ENCODE results near the gene MIF.
"Not testable (repeated sequence)": the region's sequence is repeated elsewhere in the genome, so short reads cannot be mapped to it uniquely, and the experiment has no call there.

Gene MIF

DNA sequence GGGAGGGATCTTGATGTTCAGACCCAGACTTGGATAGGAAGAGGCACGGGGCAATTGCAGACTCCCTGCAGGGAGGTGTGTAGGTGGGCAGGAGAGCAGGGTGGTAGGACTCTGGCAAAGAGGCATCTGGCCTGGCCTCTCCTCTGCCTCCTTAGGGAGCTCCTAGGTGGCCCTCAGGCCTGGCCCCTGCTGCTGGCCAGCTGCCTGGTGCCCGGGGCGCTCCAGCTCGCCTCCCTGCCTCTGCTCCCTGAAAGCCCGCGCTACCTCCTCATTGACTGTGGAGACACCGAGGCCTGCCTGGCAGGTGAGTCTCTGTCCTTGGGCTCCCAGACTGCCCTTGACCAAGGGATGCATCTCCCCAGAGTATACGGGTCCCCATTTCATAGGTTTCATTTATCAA is 16.6 kb upstream of the MIF start:
- DNase-seq, result no peak

GRCh38 chr22:23878219-23878618 is 16.0 kb upstream of the MIF start:
- DNase-seq, result no peak

DNA sequence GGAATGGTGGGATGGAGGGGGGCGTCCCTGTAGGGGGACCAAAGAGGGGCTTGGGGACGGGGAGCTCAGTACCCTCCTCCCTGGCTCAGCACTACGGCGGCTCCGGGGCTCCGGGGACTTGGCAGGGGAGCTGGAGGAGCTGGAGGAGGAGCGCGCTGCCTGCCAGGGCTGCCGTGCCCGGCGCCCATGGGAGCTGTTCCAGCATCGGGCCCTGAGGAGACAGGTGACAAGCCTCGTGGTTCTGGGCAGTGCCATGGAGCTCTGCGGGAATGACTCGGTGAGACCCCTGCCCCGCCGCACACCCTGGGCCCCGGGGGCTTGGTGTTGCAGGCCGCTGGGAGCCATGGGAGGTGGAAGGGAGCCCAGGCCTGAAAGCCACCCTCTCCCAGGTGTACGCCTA is 11.8 kb upstream of the MIF start:
- DNase-seq, result no peak

GRCh38 chr22:23883658-23884057 is 10.5 kb upstream of the MIF start:
- no peak for DNase-seq

GRCh38 chr22:23884140-23884539 is 10.0 kb upstream of the MIF start:
- no peak for DNase-seq

DNA sequence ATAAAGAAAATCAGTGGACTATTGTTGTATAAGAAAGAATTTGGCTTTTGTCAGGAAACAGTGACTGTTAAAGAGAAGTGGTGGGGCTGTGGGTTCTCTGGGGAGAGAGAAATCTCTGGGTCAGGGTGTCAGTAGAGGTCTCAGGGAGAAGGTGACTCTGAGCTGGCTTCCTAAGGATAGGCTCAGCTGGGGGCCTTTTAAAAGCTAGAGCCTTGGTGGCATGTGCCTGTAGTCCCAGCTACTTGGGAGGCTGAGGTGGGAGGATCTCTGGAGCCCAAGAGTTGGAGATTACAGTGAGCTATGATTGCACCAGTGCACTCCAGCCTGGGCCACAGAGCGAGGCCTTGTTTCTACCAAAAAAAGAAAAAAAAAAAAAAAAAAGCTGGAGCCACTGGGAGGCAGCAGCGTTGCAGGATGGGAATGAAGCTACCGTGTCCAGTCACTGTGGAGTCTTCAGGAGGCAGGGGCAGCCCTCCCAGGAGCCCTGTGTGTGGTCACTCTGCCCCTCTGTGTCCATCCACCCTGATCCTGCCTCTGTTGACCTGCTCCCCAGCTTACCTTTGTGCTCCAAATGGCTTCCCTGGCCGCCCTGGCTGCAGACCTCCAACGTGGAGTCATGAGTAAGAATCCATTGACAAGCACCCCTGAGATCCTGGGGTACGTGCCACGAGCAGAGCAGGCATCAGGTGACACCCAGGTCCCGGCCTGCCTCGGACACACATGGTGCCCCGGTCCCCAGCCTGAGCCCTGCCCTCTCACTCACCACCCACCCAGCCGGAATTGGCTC is 5.4 kb upstream of the MIF start:
- no peak for DNase-seq

DNA sequence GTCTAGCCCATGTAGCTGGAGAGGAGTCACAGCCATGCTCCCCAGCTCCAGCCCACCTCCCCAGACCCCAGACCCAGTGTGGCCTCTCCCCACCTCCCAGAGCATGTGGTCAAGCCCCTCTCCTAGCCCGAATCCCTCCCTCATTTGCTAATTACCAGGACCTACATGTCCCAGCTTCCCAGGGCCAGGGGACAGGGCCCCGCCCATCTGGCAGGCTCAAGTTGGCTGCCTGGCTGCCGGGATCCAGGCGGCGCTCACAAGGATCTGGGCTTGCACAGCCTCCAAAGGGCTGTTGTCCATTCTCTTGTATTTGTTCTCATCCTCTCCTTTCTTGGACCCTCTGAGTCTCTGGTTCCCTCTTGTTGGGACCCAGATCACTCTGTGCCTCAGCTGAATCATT is 4.6 kb upstream of the MIF start:
- no peak for DNase-seq

- DNase-seq, result no peak
These were observed 2.5 kb upstream of the MIF start for GRCh38 chr22:23891726-23892125.

DNA sequence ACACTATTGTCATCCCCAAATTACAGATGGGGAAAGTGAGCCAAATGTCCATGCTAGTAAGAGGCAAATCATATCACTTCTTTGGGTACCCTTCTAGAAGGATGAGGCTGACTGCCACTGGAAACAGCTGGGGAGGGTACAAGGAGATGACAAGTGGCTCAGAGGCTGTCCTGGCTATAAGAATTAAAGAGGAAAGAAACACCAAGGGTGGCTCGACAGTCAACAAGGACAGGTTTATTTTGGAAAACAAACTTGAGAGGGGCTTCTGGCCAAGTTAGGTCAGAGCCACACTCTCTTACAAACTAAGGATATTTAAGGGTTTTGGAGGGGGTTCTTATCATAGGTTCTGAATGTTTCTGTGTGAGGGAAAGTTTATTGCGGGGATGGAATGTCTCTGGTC is 2.1 kb upstream of the MIF start:
- DNase-seq, result no peak

DNA sequence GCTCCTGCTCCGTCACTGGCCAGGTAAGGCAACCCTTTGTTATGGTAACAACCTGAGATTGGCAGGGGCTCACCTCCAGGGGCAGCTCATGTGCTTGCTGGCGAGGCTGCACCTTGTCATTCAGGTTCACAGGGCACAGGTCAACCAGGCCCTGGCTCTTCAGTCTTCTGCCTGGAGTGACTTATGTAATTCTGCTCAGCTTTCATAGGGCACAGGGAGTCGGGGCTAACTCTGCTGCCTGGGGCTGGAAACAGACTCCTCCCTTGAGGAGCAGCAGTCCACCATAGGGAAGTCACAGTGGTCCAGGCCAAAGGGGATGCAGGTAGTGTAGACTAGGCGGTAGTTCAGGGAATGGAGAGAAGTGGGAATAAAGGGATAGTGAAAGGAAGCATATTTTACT is 1.5 kb upstream of the MIF start:
- DNase-seq, result no peak

GRCh38 chr22:23893121-23893944 is 850 bp upstream of the MIF start:
- DNase-seq, result no peak

DNA sequence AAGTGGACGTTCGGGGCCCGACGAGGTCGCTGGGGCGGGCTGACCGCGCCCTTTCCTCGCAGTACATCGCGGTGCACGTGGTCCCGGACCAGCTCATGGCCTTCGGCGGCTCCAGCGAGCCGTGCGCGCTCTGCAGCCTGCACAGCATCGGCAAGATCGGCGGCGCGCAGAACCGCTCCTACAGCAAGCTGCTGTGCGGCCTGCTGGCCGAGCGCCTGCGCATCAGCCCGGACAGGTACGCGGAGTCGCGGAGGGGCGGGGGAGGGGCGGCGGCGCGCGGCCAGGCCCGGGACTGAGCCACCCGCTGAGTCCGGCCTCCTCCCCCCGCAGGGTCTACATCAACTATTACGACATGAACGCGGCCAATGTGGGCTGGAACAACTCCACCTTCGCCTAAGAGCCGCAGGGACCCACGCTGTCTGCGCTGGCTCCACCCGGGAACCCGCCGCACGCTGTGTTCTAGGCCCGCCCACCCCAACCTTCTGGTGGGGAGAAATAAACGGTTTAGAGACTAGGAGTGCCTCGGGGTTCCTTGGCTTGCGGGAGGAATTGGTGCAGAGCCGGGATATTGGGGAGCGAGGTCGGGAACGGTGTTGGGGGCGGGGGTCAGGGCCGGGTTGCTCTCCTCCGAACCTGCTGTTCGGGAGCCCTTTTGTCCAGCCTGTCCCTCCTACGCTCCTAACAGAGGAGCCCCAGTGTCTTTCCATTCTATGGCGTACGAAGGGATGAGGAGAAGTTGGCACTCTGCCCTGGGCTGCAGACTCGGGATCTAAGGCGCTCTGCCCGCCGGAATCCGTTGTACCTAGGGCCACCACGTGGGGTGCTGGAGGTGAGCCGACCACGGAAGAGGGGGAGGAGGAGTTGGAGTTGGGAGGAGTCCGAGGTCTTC is 771 bp downstream of the MIF start:
- no peak for DNase-seq

DNA sequence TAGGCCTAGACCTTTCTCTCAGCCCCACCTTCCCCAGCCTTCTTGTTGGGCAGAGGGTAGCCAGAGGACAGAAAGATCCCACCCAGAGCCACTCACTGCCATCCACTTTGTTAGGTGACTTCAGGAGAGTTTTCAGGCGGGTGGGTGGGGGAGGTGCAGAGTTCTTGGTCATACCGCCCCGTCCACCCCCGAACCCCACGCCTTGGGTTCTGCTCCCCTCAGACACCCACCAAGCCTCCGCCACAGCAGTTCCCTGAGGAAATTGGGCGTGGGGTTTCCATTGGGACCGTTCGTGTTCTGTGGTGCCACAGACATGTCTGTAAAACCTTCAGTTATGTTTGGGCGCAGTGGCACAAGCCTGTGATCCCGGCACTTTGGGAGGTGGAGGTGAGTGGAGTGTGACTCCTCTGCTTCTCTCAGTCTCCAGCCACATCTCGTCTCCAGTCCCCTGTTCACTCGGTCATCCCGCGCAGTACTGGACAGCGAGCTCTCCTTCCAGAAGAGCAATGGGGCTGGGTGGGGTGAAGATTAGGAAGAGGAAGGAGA is 1.5 kb downstream of the MIF start:
- no peak for DNase-seq

DNA sequence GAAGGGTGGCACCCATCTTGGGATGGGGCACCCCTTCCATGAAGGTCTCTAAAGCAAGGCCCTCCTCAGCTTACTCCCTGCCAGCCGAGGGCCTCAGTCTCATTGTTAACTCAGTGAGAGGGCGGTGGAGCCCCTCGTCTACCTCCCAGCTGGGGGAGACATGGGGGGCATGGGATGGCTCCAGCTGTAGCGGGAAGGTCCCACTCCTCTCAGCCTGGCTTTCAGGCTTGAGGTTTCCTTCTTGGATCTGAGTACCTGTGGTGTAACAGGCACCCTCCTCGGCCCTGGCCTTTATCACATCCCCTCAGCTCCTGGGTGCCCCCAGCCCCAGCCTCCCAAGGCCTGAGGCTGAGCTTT is 2.0 kb downstream of the MIF start:
- no peak for DNase-seq

GRCh38 chr22:23896523-23897186 is 2.5 kb downstream of the MIF start:
- DNase-seq, result no peak

DNA sequence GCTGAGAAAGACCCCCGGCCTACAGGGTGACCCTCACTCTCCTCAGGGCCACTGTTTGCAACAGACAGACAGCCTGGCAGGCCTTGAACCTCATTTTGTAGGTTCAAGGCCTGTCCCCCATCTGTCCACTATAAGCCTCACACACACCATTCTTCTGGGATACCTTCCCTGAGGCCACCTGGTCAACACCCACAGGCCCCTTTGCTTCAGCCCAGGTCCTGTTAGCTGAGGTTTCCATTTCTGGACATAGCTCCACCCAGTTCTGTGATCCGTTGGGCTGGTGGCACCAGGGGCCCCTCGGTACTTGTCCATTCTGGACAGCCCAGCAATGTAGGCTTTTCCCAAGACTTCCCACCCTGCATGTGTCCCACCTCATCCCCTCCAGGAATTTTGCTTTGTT is 3.1 kb downstream of the MIF start:
- DNase-seq, result no peak

- no peak for DNase-seq
These were observed 4.1 kb downstream of the MIF start for GRCh38 chr22:23898006-23898974.

DNA sequence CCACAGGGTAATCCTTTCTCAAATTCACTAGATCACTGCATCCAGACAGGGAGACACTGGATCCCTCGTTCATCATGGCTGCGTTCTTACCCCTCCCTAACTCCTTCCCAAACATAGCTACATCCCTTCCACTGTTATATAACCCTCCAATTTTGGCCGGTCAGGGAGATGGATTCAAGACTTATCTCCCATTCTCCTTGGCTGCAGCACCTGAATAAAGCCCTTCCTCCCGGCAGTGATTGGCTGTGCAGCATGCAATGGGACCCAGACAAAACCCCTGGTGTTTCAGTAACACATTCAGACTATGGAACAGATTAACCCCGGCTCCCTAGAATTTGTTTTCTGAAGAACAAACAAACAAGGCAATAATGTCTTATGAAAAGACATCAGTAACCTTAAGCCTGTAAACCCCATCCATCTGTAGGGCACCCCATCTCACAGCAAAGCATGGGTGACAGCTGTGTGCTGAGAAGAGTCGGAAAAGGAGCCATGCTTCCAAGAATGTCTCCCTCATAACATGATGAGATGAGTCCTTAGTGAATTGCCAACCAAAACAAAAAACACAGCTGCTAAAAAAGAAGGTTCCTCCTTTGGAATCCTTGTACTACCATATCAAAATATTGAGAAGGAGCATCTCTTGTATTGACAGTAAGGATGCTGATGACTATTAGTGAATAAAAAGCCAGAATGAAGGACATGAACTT is 5.0 kb downstream of the MIF start:
- no peak for DNase-seq

GRCh38 chr22:23900227-23900626 is 6.0 kb downstream of the MIF start:
- DNase-seq, result not testable (repeated sequence)

DNA sequence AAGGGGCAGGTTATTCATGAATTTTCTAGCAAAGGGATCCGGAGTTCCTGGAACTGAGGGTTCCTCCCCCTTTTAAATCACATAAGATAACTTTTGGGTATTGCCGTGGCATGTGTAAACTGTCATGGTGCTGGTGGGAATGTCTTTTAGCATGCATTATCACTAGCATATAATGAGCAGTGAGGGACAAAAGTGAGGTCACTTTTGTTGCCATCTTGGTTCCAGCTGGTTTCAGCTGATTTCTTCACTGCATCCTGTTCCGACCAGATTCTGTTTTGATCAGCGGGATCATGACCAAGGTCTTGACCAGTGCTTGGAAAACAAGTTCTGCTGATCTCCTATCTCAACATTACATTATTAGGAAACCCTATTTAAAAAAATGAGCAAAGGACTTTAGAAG is 7.4 kb downstream of the MIF start:
- DNase-seq, result no peak

Data from SIG-M5 (cell line).